Kidney epithelial cell (primary cell): ENCODE data around the gene HMX2. TPM values are rescaled to one million over a fixed set of nuclear protein-coding genes. Genes with fewer than 3 reads are reported as not detected.

Experiments
- DNase-seq: peaks from one replicate; pipeline ENCODE4 v3.0.0-alpha.2; 2010; ENCODE audit warnings: low read depth
- H3K27me3 ChIP-seq: 2 replicates; pipeline ENCODE4 v1.6.0; 2011; ENCODE audit warnings: low read length; ENCODE audit not compliant: control insufficient read depth, insufficient read depth
- H3K36me3 ChIP-seq: 2 replicates; pipeline ENCODE4 v1.5.1; 2011; ENCODE audit warnings: low read length; ENCODE audit not compliant: control insufficient read depth, insufficient read depth
- H3K4me3 ChIP-seq: 2 replicates; pipeline ENCODE4 v1.5.1; 2011; ENCODE audit warnings: low read depth, mild to moderate bottlenecking, control low read depth, low read length
- total RNA-seq: library from RNA; depleted of rRNA; stranded (reverse); fragments of >200 nt; gene quantifications from 2 replicates; pipeline ENCODE4 v1.2.3, GENCODE V29; 2015
- TF ChIP-seq, protein P1 (sequence below): IDR thresholded peaks from 2 replicates; pipeline ENCODE4 v1.5.1; 2011; ENCODE audit warnings: mild to moderate bottlenecking, moderate library complexity, low read length, control low read depth, inconsistent platforms; ENCODE audit not compliant: insufficient read depth, poor library complexity, severe bottlenecking

Gene HMX2
- total RNA-seq, 1 donor from 2014 or later, result not detected

DNA sequence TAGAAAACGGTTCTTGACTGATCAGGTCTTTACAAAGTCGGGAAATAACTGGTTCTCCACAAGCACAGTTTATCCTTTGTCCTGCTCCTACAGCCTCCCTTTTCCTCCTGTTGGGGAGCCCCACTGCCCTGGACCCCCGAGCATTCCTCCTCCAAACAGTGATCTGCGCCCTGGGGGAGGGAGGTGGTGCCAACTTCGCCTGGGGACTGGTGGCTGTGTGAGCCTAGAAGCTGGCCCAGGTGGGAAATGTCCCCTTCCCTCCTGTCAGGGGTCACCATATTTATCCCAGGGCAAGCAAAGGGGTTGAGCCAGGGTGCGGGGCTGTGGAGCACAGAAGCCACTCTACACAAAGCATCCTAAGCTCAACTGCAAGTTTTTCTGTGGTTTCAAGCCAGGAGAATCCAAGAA is 6.9 kb upstream of the HMX2 start:
- peaks cover 96% of the 10 kb centered on the region for H3K27me3 ChIP-seq
- no peak for DNase-seq
- H3K4me3 ChIP-seq, result no peak overlapping the region
- H3K36me3 ChIP-seq, result no peaks in the 10 kb centered on the region
- TF ChIP-seq, protein P1, sequence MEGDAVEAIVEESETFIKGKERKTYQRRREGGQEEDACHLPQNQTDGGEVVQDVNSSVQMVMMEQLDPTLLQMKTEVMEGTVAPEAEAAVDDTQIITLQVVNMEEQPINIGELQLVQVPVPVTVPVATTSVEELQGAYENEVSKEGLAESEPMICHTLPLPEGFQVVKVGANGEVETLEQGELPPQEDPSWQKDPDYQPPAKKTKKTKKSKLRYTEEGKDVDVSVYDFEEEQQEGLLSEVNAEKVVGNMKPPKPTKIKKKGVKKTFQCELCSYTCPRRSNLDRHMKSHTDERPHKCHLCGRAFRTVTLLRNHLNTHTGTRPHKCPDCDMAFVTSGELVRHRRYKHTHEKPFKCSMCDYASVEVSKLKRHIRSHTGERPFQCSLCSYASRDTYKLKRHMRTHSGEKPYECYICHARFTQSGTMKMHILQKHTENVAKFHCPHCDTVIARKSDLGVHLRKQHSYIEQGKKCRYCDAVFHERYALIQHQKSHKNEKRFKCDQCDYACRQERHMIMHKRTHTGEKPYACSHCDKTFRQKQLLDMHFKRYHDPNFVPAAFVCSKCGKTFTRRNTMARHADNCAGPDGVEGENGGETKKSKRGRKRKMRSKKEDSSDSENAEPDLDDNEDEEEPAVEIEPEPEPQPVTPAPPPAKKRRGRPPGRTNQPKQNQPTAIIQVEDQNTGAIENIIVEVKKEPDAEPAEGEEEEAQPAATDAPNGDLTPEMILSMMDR, result no peak

DNA sequence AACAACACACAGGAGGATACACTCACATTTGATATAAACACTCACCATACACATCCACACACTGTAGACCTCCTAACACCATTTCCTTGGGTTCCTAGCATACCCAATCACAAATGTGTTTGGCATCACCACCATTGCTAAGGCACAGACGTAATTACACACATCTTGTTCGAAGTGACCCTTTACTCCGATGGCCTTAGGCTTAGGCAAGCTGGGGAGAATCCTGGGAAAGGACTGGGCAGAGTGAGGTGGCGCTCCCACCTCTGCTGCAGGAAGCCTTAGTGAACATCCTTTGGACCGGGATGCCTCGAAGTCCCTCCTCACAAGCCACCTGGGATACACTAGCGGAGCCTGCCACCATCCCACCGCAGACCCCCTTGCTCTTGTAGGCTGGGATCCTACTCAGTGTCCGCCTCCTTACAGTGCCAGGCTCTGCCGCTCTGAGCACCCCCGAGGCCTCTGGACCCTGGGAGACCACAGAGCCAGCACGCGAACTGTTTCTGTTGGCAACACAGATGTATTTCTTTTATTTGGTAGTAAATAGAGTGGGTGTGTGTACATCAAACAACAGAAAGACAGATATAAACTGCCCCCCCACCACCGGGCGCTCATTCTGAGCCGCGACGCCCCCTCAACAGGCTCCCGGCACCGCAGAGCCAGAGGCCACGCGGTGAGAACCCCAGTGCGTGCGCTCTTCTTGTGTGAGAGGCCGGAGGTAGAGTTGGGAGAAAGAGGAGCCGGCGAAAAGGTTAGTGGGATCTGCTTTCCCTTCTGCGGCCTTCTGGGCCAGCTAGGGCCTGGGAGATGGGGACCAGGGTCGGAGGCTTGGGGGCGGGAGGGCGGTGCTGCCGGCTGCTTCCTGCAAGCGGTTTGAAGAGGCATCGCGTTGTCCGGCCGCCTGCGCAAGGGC is 5.9 kb upstream of the HMX2 start:
- TF ChIP-seq, protein P1, result no peak
- DNase-seq, result no peak
- no peaks in the 10 kb centered on the region for H3K36me3 ChIP-seq
- H3K27me3 ChIP-seq, result peaks cover 97% of the 10 kb centered on the region
- H3K4me3 ChIP-seq, result no peak overlapping the region

DNA sequence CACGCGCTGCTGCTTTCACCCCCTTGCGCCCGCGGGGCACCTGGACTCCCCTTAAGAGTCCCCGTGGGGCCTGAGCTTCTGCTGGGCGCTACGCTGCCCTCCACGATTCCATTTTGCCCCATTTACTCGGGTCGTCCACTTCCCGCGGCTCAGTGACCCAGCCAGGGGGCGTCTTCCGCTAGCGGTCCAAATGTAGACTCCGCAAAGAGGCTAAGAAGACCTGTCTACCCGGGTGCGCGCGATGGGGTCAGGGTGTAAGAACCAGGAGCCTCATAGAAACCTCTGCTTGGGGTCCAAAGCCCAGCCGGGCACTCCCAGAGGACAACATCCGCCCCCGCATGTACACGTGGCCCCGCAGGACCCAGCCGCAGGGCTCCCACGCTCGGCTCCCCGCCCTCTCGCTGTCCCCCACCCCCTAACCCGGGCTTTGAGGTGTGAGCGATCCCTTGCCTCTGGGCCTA is 5.2 kb upstream of the HMX2 start:
- TF ChIP-seq, protein P1, result peak; percentile 4
- Histone ChIP-seq H3K27me3 (peaks cover 97% of the 10 kb centered on the region), H3K4me3 (no peak overlapping the region), H3K36me3 (no peaks in the 10 kb centered on the region)
- DNase-seq, result no peak

DNA sequence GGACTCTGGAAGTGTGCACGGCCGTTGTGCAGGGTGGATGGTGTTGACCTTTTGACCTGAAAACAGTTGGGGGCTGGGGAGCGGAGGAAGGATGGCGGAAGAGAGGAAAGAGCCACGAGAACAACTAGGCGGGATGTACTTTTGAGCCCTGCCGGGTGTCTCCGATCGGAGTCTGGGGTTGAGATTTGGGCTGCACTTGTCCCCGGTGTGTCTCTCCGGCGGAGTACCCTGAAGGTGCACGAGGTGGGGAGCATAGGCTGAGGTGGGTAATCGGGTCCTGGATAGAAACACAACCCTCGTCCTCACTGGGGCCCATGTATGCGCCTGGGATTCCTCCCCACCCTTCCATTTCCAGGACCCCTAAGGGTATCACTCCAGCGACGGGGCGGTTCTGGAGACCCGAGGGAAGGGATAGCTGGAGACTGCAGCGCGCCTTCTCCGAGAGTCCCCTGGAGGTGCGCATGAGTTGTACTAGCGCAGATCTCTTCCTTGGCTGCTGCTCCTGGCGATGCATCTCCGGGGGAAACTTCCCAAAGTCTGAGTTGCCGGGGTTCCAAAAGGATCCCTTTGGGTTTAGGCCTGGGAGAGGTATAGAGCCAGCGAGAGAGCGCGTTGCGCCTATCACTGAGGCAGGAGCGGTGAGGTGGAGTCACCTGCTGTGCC is 4.6 kb upstream of the HMX2 start:
- no peaks in the 10 kb centered on the region for H3K36me3 ChIP-seq
- no peak for DNase-seq
- H3K27me3 ChIP-seq, result peaks cover 97% of the 10 kb centered on the region
- no peak overlapping the region for H3K4me3 ChIP-seq
- TF ChIP-seq, protein P1, result no peak

DNA sequence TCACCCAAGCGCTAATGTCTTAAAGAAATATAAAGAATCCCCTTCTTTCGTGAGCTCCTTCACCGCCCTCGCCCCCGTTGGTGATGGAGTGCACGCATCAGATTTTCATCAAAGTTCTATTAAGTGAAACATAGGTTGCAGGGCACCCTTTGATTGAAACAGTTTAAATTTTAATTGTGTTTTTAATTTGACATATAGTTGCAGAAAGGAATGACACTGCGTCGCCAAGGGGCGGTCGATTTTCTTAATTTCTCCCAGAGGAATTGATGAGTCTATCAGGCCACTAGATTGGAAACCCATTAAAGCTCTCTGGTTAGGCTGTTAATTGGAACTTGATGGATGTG is 4.1 kb upstream of the HMX2 start:
- TF ChIP-seq, protein P1, result no peak
- no peak for DNase-seq
- H3K27me3 ChIP-seq, result peaks cover 99% of the 10 kb centered on the region
- H3K4me3 ChIP-seq, result no peak overlapping the region
- H3K36me3 ChIP-seq, result no peaks in the 10 kb centered on the region
